Neural crest cell (in vitro differentiated cells): Measurements from ENCODE around the gene AGBL4. TPM values are rescaled to one million over a fixed set of nuclear protein-coding genes. Genes with fewer than 3 reads are reported as not detected.

ENCODE experiments used
- DNase-seq: peaks from one replicate; pipeline ENCODE4 v3.0.0; 2021; ENCODE audit warnings: low read depth, mixed read lengths, low spot score
- H3K27ac Mint-ChIP-seq: one replicate; pipeline ENCODE4 v1.8.0; 2021; ENCODE audit warnings: mild to moderate bottlenecking, mixed read lengths; ENCODE audit not compliant: unreplicated experiment
- H3K27me3 Mint-ChIP-seq: 2 replicates; pipeline ENCODE4 v1.8.0; 2021; ENCODE audit warnings: low read depth, mild to moderate bottlenecking, mixed read lengths
- H3K36me3 Mint-ChIP-seq: 2 replicates; pipeline ENCODE4 v1.8.0; 2021; ENCODE audit warnings: low read depth, mild to moderate bottlenecking, mixed read lengths
- H3K4me1 Mint-ChIP-seq: 2 replicates; pipeline ENCODE4 v1.8.0; 2021; ENCODE audit warnings: mixed read lengths
- H3K4me3 Mint-ChIP-seq: one replicate; pipeline ENCODE4 v1.8.0; 2021; ENCODE audit warnings: mild to moderate bottlenecking, mixed read lengths
- H3K9me3 Mint-ChIP-seq: 2 replicates; pipeline ENCODE4 v1.8.0; 2021; ENCODE audit warnings: mixed read lengths
- total RNA-seq: library from RNA; stranded (reverse); gene quantifications from 2 replicates; pipeline ENCODE4 v1.2.1, GENCODE V29; 2021
- TF ChIP-seq, protein P1 (sequence below): fragments of 200-600 bp; sonication (generic); conservative IDR thresholded peaks from 2 replicates; pipeline ENCODE4 v1.5.0; 2021; ENCODE audit warnings: antibody characterized with exemption, mild to moderate bottlenecking

Gene AGBL4
- total RNA-seq, 1 donor from 2014 or later: 0.09 TPM

DNA sequence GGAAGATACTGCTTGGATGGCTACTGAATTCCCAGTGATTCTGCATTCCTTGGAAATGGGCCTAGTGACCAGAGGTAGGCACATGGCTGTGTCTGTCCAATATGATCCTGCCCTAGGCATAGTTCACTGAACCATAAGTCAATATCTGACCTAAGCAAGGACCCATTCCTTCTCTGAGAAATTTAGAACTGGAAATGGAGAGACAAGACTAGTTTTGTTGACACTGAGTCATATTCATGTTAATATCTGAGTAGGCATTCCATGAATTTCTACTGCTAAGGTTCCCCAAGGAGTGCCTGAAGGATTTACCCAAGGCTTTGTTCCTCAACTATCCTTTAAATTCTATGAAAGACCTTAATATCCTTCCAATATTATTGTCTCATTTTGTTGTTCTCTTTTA, 917.3 kb downstream of the AGBL4 start:
- Mint-ChIP-seq H3K9me3 (peaks cover 38% of the 10 kb centered on the region), H3K36me3 (peaks cover 5% of the 10 kb centered on the region), H3K27me3 (no peaks in the 10 kb centered on the region), H3K4me1 (no peaks in the 10 kb centered on the region), H3K4me3 (no peak overlapping the region), H3K27ac (no peak overlapping the region)
- DNase-seq: no peak
- TF ChIP-seq, protein P1, sequence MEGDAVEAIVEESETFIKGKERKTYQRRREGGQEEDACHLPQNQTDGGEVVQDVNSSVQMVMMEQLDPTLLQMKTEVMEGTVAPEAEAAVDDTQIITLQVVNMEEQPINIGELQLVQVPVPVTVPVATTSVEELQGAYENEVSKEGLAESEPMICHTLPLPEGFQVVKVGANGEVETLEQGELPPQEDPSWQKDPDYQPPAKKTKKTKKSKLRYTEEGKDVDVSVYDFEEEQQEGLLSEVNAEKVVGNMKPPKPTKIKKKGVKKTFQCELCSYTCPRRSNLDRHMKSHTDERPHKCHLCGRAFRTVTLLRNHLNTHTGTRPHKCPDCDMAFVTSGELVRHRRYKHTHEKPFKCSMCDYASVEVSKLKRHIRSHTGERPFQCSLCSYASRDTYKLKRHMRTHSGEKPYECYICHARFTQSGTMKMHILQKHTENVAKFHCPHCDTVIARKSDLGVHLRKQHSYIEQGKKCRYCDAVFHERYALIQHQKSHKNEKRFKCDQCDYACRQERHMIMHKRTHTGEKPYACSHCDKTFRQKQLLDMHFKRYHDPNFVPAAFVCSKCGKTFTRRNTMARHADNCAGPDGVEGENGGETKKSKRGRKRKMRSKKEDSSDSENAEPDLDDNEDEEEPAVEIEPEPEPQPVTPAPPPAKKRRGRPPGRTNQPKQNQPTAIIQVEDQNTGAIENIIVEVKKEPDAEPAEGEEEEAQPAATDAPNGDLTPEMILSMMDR: no peak

DNA sequence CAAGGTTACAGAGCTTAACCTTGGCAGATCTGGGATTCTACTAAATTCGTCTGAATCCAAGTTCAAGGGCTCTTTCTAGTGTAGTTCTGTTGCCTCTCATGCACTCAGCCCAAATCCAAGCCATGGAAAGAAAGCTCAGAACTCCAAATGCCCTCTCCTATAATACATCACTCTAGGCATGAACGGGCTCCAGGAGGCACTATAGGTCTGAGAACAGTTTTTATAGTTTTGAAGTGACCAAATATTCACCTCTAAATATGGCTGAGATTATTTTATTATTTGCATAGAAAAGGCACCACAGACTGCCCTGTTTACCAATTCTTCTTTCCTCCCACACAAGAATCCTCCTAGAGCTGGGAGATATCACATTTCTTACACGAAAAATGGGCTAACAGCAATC, 919.2 kb downstream of the AGBL4 start:
- DNase-seq: no peak
- TF ChIP-seq, protein P1: no peak
- H3K4me3 Mint-ChIP-seq: no peak overlapping the region
- H3K27me3 Mint-ChIP-seq: no peaks in the 10 kb centered on the region
- H3K9me3 Mint-ChIP-seq: peaks cover 31% of the 10 kb centered on the region
- H3K27ac Mint-ChIP-seq: no peak overlapping the region
- peaks cover 8% of the 10 kb centered on the region for H3K36me3 Mint-ChIP-seq
- H3K4me1 Mint-ChIP-seq: no peaks in the 10 kb centered on the region

DNA sequence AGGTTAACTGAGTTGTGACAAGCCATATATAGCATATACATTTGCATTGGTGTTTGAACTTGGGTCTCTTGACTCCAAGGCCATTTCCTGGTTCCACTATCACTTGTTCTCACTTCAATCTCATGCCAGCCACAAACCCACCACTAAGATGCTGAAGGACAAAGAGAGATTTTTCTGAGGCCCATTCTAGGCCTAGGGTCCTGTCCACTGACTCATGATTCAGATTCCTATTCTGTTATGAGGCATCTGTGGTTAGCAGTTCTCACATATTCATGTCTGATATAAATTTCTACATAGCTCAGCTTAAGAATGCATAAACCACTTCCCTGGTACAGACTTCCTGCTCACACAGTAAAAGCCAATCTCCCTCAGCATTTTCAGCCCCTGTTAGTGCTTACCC, 921.0 kb downstream of the AGBL4 start:
- Mint-ChIP-seq H3K27me3 (no peaks in the 10 kb centered on the region), H3K4me3 (no peak overlapping the region), H3K27ac (no peak overlapping the region), H3K36me3 (peaks cover 12% of the 10 kb centered on the region), H3K9me3 (peaks cover 35% of the 10 kb centered on the region), H3K4me1 (no peaks in the 10 kb centered on the region)
- TF ChIP-seq, protein P1: no peak
- DNase-seq: no peak

GRCh38 chr1:49098866-49099265, 924.9 kb downstream of the AGBL4 start:
- H3K9me3 Mint-ChIP-seq: peaks cover 30% of the 10 kb centered on the region
- H3K27ac Mint-ChIP-seq: no peak overlapping the region
- DNase-seq: no peak
- H3K4me1 Mint-ChIP-seq: no peaks in the 10 kb centered on the region
- H3K4me3 Mint-ChIP-seq: no peak overlapping the region
- no peaks in the 10 kb centered on the region for H3K27me3 Mint-ChIP-seq
- peaks cover 10% of the 10 kb centered on the region for H3K36me3 Mint-ChIP-seq
- TF ChIP-seq, protein P1: no peak

DNA sequence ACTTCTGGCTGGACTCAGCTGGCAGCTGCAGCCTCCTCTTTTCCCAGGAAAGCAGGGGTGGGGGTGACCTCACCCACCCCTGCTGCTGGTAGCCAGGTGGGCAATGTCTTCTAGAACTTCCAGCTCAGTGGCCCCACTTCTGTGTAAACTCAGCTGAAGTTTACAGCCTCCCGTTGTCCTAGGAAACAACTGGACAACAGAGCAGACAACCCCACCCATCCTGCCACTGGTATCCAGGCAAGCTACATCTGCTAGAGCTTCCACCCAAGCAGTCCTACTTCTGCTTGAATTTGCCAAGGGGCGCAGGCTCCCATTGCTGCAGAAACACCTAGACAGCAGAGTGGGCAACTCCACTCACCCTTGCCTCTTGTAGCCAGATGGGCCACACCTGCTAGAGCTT, 937.4 kb downstream of the AGBL4 start:
- Mint-ChIP-seq H3K27me3 (no peaks in the 10 kb centered on the region), H3K27ac (no peak overlapping the region), H3K9me3 (peaks cover 36% of the 10 kb centered on the region), H3K4me3 (no peak overlapping the region), H3K4me1 (no peaks in the 10 kb centered on the region), H3K36me3 (peaks cover 2% of the 10 kb centered on the region)
- no peak for DNase-seq
- TF ChIP-seq, protein P1: no peak

GRCh38 chr1:49085079-49085478, 938.7 kb downstream of the AGBL4 start:
- Mint-ChIP-seq H3K36me3 (peaks cover 2% of the 10 kb centered on the region), H3K27ac (no peak overlapping the region), H3K4me1 (no peaks in the 10 kb centered on the region), H3K9me3 (peaks cover 27% of the 10 kb centered on the region), H3K27me3 (no peaks in the 10 kb centered on the region), H3K4me3 (no peak overlapping the region)
- DNase-seq: no peak
- TF ChIP-seq, protein P1: no peak
